Neural cell (in vitro differentiated cells): ENCODE results near the gene HACL1. TPM values are rescaled to one million over a fixed set of nuclear protein-coding genes. Genes with fewer than 3 reads are reported as not detected.

Experiments used
- H2AFZ ChIP-seq: fragments of 200-600, 300-800 bp; sonication (generic), shearing (Covaris generic); 2 replicates; pipeline ENCODE4 v1.6.0; 2014; ENCODE audit warnings: low read depth, mild to moderate bottlenecking, antibody characterized with exemption, low read length, moderate library complexity
- H3F3A ChIP-seq: fragments of 200-600 bp; shearing (Covaris generic); 2 replicates; pipeline ENCODE4 v1.6.1; 2016; ENCODE audit warnings: mild to moderate bottlenecking, moderate library complexity, mixed read lengths, antibody characterized with exemption, low read length; ENCODE audit not compliant: insufficient read depth, poor library complexity, severe bottlenecking
- H3K27ac ChIP-seq: fragments of 200-600, 300-800 bp; sonication (generic), shearing (Covaris generic); 2 replicates; pipeline ENCODE4 v1.5.1; 2014; ENCODE audit warnings: mild to moderate bottlenecking, low read length, moderate library complexity
- H3K27me3 ChIP-seq: fragments of 300-800, 200-600 bp; sonication (generic), shearing (Covaris generic); 2 replicates; pipeline ENCODE4 v1.6.0; 2014; ENCODE audit warnings: mild to moderate bottlenecking, low read depth, low read length, moderate library complexity; ENCODE audit not compliant: insufficient read depth
- H3K36me3 ChIP-seq: fragments of 300-800, 200-600 bp; sonication (generic), shearing (Covaris generic); 2 replicates; pipeline ENCODE4 v1.5.1; 2014; ENCODE audit warnings: mild to moderate bottlenecking, antibody characterized with exemption, low read length, moderate library complexity; ENCODE audit not compliant: insufficient read depth
- H3K4me2 ChIP-seq: fragments of 300-800, 200-600 bp; sonication (generic), shearing (Covaris generic); 2 replicates; pipeline ENCODE4 v1.6.0; 2014; ENCODE audit warnings: mild to moderate bottlenecking, low read length
- H3K4me3 ChIP-seq: fragments of 300-800, 200-600 bp; sonication (generic), shearing (Covaris generic); 2 replicates; pipeline ENCODE4 v1.5.1; 2014; ENCODE audit warnings: mild to moderate bottlenecking, low read length, moderate library complexity
- H3K79me2 ChIP-seq: fragments of 200-600 bp; shearing (Covaris generic); replicated peaks from 2 replicates; pipeline ENCODE4 v1.6.0; 2014; ENCODE audit warnings: mild to moderate bottlenecking, low read length, moderate library complexity; ENCODE audit not compliant: insufficient read depth
- H3K9ac ChIP-seq: fragments of 300-800, 200-600 bp; sonication (generic), shearing (Covaris generic); 2 replicates; pipeline ENCODE4 v1.6.1; 2016; ENCODE audit warnings: mild to moderate bottlenecking, low read length, mixed read lengths
- H3K9me2 ChIP-seq: fragments of 200-600 bp; shearing (Covaris generic); 2 replicates; pipeline ENCODE4 v1.6.1; 2016; ENCODE audit warnings: mild to moderate bottlenecking, low read length, mixed read lengths; ENCODE audit not compliant: insufficient read depth
- H3K9me3 ChIP-seq: fragments of 200-600, 300-800 bp; sonication (generic), shearing (Covaris generic); 2 replicates; pipeline ENCODE4 v1.6.1; 2016; ENCODE audit warnings: mild to moderate bottlenecking, mixed run types, low read length, moderate library complexity, mixed read lengths
- H4K20me1 ChIP-seq: fragments of 200-600 bp; shearing (Covaris generic); 2 replicates; pipeline ENCODE4 v1.6.1; 2016; ENCODE audit warnings: mild to moderate bottlenecking, mixed run types; ENCODE audit not compliant: insufficient read depth
- CTCF ChIP-seq: fragments of 450-650 bp; IDR thresholded peaks from 2 replicates; pipeline ENCODE4 v1.5.1; 2014; ENCODE audit warnings: antibody characterized with exemption, mild to moderate bottlenecking, moderate library complexity; ENCODE audit not compliant: poor library complexity, severe bottlenecking
- EP300 ChIP-seq: fragments of 450-650 bp; conservative IDR thresholded peaks from 2 replicates; pipeline ENCODE4 v1.6.1; 2014; ENCODE audit warnings: antibody characterized with exemption, mild to moderate bottlenecking, moderate library complexity; ENCODE audit not compliant: poor library complexity, severe bottlenecking
- EZH2 ChIP-seq: fragments of 200-600, 300-800 bp; shearing (Covaris generic), sonication (generic); IDR thresholded peaks from 2 replicates; pipeline ENCODE4 v1.6.1; 2014; ENCODE audit warnings: antibody characterized with exemption, low read length, borderline replicate concordance, mild to moderate bottlenecking; ENCODE audit not compliant: insufficient read depth, poor library complexity, severe bottlenecking
- MXI1 ChIP-seq: fragments of 450-650 bp; conservative IDR thresholded peaks from 2 replicates; pipeline ENCODE4 v1.6.1; 2014; ENCODE audit warnings: antibody characterized with exemption, mild to moderate bottlenecking; ENCODE audit not compliant: poor library complexity, severe bottlenecking
- POLR2AphosphoS5 ChIP-seq: IDR thresholded peaks from 2 replicates; pipeline ENCODE4 v1.6.1; 2012
- RAD21 ChIP-seq: fragments of 450-650 bp; conservative IDR thresholded peaks from 2 replicates; pipeline ENCODE4 v1.6.1; 2014; ENCODE audit warnings: antibody characterized with exemption, mild to moderate bottlenecking, moderate library complexity
- REST ChIP-seq: IDR thresholded peaks from 2 replicates; pipeline ENCODE4 v1.6.1; 2012; ENCODE audit warnings: borderline replicate concordance
- SMC3 ChIP-seq: fragments of 450-650 bp; conservative IDR thresholded peaks from 2 replicates; pipeline ENCODE4 v1.6.1; 2014; ENCODE audit warnings: antibody characterized with exemption, mild to moderate bottlenecking, moderate library complexity; ENCODE audit not compliant: poor library complexity
- TAF1 ChIP-seq: IDR thresholded peaks from 2 replicates; pipeline ENCODE4 v1.6.1; 2012; ENCODE audit warnings: low read depth
- polyA plus RNA-seq: library from polyadenylated mRNA; depleted of rRNA; stranded (reverse); fragments of >200 nt; gene quantifications from 2 replicates; pipeline ENCODE4 v1.2.3, GENCODE V29; 2014

Gene HACL1
- polyA plus RNA-seq, 1 donor from 2014 or later, result 26.0 TPM

GRCh38 chr3:15638193-15638890 lies 37.0 kb upstream of the HACL1 start:
- no peak for TF ChIP-seq REST
- no peak for TF ChIP-seq EP300
- no peak for TF ChIP-seq POLR2AphosphoS5
- TF ChIP-seq TAF1, result no peak
- TF ChIP-seq RAD21, result no peak
- TF ChIP-seq EZH2, result no peak
- no peak for TF ChIP-seq CTCF
- TF ChIP-seq MXI1, result no peak
- no peak for TF ChIP-seq SMC3
- Histone ChIP-seq H3K9me2 (no peaks in the 10 kb centered on the region), H3K36me3 (no peaks in the 10 kb centered on the region), H2AFZ (no peak overlapping the region), H3K4me2 (no peak overlapping the region), H3K9me3 (no peaks in the 10 kb centered on the region), H3K27ac (no peak overlapping the region), H3K4me3 (no peak overlapping the region), H4K20me1 (no peaks in the 10 kb centered on the region), H3K27me3 (no peaks in the 10 kb centered on the region), H3F3A (no peaks in the 10 kb centered on the region), H3K9ac (no peak overlapping the region), H3K79me2 (no peaks in the 10 kb centered on the region)

- no peak overlapping the region for H3K4me2 ChIP-seq
- H3K79me2 ChIP-seq, result no peaks in the 10 kb centered on the region
- no peaks in the 10 kb centered on the region for H4K20me1 ChIP-seq
- no peaks in the 10 kb centered on the region for H3K9me3 ChIP-seq
- no peaks in the 10 kb centered on the region for H3K9me2 ChIP-seq
- no peaks in the 10 kb centered on the region for H3K36me3 ChIP-seq
- TF ChIP-seq RAD21 (no peak), EP300 (no peak), POLR2AphosphoS5 (no peak), TAF1 (no peak), MXI1 (no peak), CTCF (no peak), SMC3 (no peak), REST (no peak), EZH2 (no peak)
- H3K9ac ChIP-seq, result no peak overlapping the region
- no peaks in the 10 kb centered on the region for H3F3A ChIP-seq
- no peaks in the 10 kb centered on the region for H3K27me3 ChIP-seq
- H3K4me3 ChIP-seq, result no peak overlapping the region
- no peak overlapping the region for H3K27ac ChIP-seq
- no peak overlapping the region for H2AFZ ChIP-seq
Measured at GRCh38 chr3:15637131-15637951, 36.0 kb upstream of the HACL1 start.
